Progenitor cell of endocrine pancreas (in vitro differentiated cells): Measurements from ENCODE around the gene ZNF80. TPM values are rescaled to one million over a fixed set of nuclear protein-coding genes. Genes with fewer than 3 reads are reported as not detected.

Experiments
- DNase-seq: peaks from one replicate; pipeline ENCODE4 v3.0.0; 2021; ENCODE audit warnings: low spot score; ENCODE audit not compliant: unreplicated experiment
- H3K27ac Mint-ChIP-seq: 2 replicates; pipeline ENCODE4 v1.8.0; 2021; ENCODE audit warnings: mild to moderate bottlenecking, moderate library complexity, mixed read lengths
- H3K27me3 Mint-ChIP-seq: 2 replicates; pipeline ENCODE4 v1.8.0; 2021; ENCODE audit warnings: mixed read lengths
- H3K36me3 Mint-ChIP-seq: 2 replicates; pipeline ENCODE4 v1.8.0; 2022; ENCODE audit warnings: mixed read lengths; ENCODE audit not compliant: insufficient read depth
- H3K4me1 Mint-ChIP-seq: 2 replicates; pipeline ENCODE4 v1.8.0; 2021; ENCODE audit warnings: low read depth, mixed read lengths
- H3K4me3 Mint-ChIP-seq: 2 replicates; pipeline ENCODE4 v1.8.0; 2021; ENCODE audit warnings: low read depth, mild to moderate bottlenecking, moderate library complexity, mixed read lengths
- H3K9me3 Mint-ChIP-seq: 2 replicates; pipeline ENCODE4 v1.8.0; 2021; ENCODE audit warnings: low read depth, mixed read lengths
- CTCF ChIP-seq: fragments of 200-600 bp; sonication (generic); IDR thresholded peaks from one replicate; pipeline ENCODE4 v1.5.0; 2021; ENCODE audit warnings: antibody characterized with exemption, mild to moderate bottlenecking; ENCODE audit not compliant: unreplicated experiment
- total RNA-seq: library from RNA; stranded (reverse); gene quantifications from 2 replicates; pipeline ENCODE4 v1.2.1, GENCODE V29; 2021

Gene ZNF80
- total RNA-seq, 1 donor from 2014 or later = not detected

- TF ChIP-seq CTCF = no peak
These were observed 5.8 kb downstream of the ZNF80 start for GRCh38 chr3:114231616-114232015.

GRCh38 chr3:114227076-114227475 is 10.3 kb downstream of the ZNF80 start:
- TF ChIP-seq CTCF = no peak
- Mint-ChIP-seq H3K27me3 (no peaks in the 10 kb centered on the region), H3K27ac (no peak overlapping the region), H3K4me1 (no peaks in the 10 kb centered on the region), H3K4me3 (no peak overlapping the region), H3K9me3 (peaks cover 9% of the 10 kb centered on the region), H3K36me3 (no peaks in the 10 kb centered on the region)
- no peak for DNase-seq

More at GRCh38 chr3:114231616-114232015, 5.8 kb downstream of the ZNF80 start:
- Mint-ChIP-seq H3K9me3 (no peaks in the 10 kb centered on the region), H3K4me1 (peaks cover 4% of the 10 kb centered on the region), H3K27ac (no peak overlapping the region), H3K36me3 (no peaks in the 10 kb centered on the region), H3K27me3 (no peaks in the 10 kb centered on the region), H3K4me3 (no peak overlapping the region)
- no peak for DNase-seq

GRCh38 chr3:114226313-114226712 is 11.1 kb downstream of the ZNF80 start:
- Mint-ChIP-seq H3K27ac (no peak overlapping the region), H3K4me1 (no peaks in the 10 kb centered on the region), H3K36me3 (no peaks in the 10 kb centered on the region), H3K9me3 (peaks cover 9% of the 10 kb centered on the region), H3K4me3 (no peak overlapping the region), H3K27me3 (no peaks in the 10 kb centered on the region)
- DNase-seq = no peak
- TF ChIP-seq CTCF = no peak

GRCh38 chr3:114223143-114223542 is 14.2 kb downstream of the ZNF80 start:
- no peak for TF ChIP-seq CTCF
- H3K4me1 Mint-ChIP-seq = no peaks in the 10 kb centered on the region
- no peaks in the 10 kb centered on the region for H3K27me3 Mint-ChIP-seq
- no peak overlapping the region for H3K4me3 Mint-ChIP-seq
- peaks cover 9% of the 10 kb centered on the region for H3K9me3 Mint-ChIP-seq
- H3K27ac Mint-ChIP-seq = no peak overlapping the region
- H3K36me3 Mint-ChIP-seq = no peaks in the 10 kb centered on the region
- no peak for DNase-seq

- Mint-ChIP-seq H3K27ac (no peak overlapping the region), H3K4me3 (no peak overlapping the region), H3K9me3 (peaks cover 9% of the 10 kb centered on the region), H3K27me3 (no peaks in the 10 kb centered on the region), H3K4me1 (no peaks in the 10 kb centered on the region), H3K36me3 (no peaks in the 10 kb centered on the region)
- TF ChIP-seq CTCF = no peak
- no peak for DNase-seq
These were observed 15.5 kb downstream of the ZNF80 start for GRCh38 chr3:114221881-114222264.
